Endodermal cell (in vitro differentiated cells): Measurements from ENCODE around the gene STAM2. TPM values are rescaled to one million over a fixed set of nuclear protein-coding genes. Genes with fewer than 3 reads are reported as not detected.
A peak's percentile ranks its signal among the peaks of the same experiment; 100 is the strongest.

Source experiments
- DNase-seq: peaks from one replicate; pipeline ENCODE4 v3.0.0-alpha.2; 2017
- H3K27ac ChIP-seq: 2 replicates; pipeline ENCODE4 v1.5.1; 2013; ENCODE audit warnings: mild to moderate bottlenecking, low read depth, low read length, moderate library complexity
- H3K27me3 ChIP-seq: 2 replicates; pipeline ENCODE4 v1.6.1; 2013; ENCODE audit warnings: mild to moderate bottlenecking, low read length, moderate library complexity; ENCODE audit not compliant: insufficient read depth, control insufficient read depth, poor library complexity, severe bottlenecking
- H3K36me3 ChIP-seq: 2 replicates; pipeline ENCODE4 v1.7.0; 2013; ENCODE audit warnings: mild to moderate bottlenecking, low read length, moderate library complexity; ENCODE audit not compliant: control insufficient read depth, insufficient read depth
- H3K4me1 ChIP-seq: one replicate; pipeline ENCODE4 v1.7.0; 2013; ENCODE audit warnings: low read length; ENCODE audit not compliant: control insufficient read depth, insufficient read depth
- H3K4me3 ChIP-seq: 2 replicates; pipeline ENCODE4 v1.5.1; 2013; ENCODE audit warnings: mild to moderate bottlenecking, low read length, moderate library complexity
- H3K9ac ChIP-seq: 2 replicates; pipeline ENCODE4 v1.6.1; 2013; ENCODE audit warnings: mild to moderate bottlenecking, low read length, moderate library complexity; ENCODE audit not compliant: poor library complexity, severe bottlenecking; ENCODE audit errors: extremely low read depth
- H3K9me3 ChIP-seq: 2 replicates; pipeline ENCODE4 v1.6.1; 2013; ENCODE audit warnings: mild to moderate bottlenecking, low read length, moderate library complexity; ENCODE audit not compliant: control insufficient read depth
- H3K27ac Mint-ChIP-seq: 2 replicates; pipeline ENCODE4 v1.8.0; 2020; ENCODE audit warnings: mixed read lengths
- H3K27me3 Mint-ChIP-seq: 2 replicates; pipeline ENCODE4 v1.8.0; 2021; ENCODE audit warnings: mild to moderate bottlenecking, mixed read lengths; ENCODE audit not compliant: insufficient read depth
- H3K36me3 Mint-ChIP-seq: 2 replicates; pipeline ENCODE4 v1.8.0; 2020; ENCODE audit warnings: low read depth, mixed read lengths
- H3K4me1 Mint-ChIP-seq: 2 replicates; pipeline ENCODE4 v1.8.0; 2020; ENCODE audit warnings: mixed read lengths
- H3K4me3 Mint-ChIP-seq: 2 replicates; pipeline ENCODE4 v1.8.0; 2020; ENCODE audit warnings: mild to moderate bottlenecking, moderate library complexity, mixed read lengths
- H3K9me3 Mint-ChIP-seq: 2 replicates; pipeline ENCODE4 v1.8.0; 2020; ENCODE audit warnings: mild to moderate bottlenecking, mixed read lengths
- WGBS, 2 experiments: methylation state at CpG; one replicate each; pipeline versions ENCODE4 v1.1.5 to v1.1.7; 2013; ENCODE audit warnings: missing lambda C conversion rate in 2 of 2, mixed read lengths in 1 of 2; ENCODE audit not compliant: insufficient coverage in 1 of 2, insufficient read length in 1 of 2; 5-methylcytosine and 5-hydroxymethylcytosine counted together
- total RNA-seq, 2 donors: library from RNA; stranded (reverse); fragmentation: NEBNext Ultra II Directional in 1 of 2; extraction: Animal tissue kit (Norgen Biotek cat#: 25700) in 1 of 2; gene quantifications; 2 replicates in 1 of 2; 3 replicates in 1 of 2; pipeline ENCODE4 v1.2.1, GENCODE V29; 2021
- TF ChIP-seq, protein P1 (sequence below): fragments of 200-600 bp; sonication (generic); conservative IDR thresholded peaks from 2 replicates; pipeline ENCODE4 v1.5.0; 2021; ENCODE audit warnings: antibody characterized with exemption, mild to moderate bottlenecking

Gene STAM2
- total RNA-seq, 2 donors from 2014 or later: 21.5 to 30.9 TPM

DNA sequence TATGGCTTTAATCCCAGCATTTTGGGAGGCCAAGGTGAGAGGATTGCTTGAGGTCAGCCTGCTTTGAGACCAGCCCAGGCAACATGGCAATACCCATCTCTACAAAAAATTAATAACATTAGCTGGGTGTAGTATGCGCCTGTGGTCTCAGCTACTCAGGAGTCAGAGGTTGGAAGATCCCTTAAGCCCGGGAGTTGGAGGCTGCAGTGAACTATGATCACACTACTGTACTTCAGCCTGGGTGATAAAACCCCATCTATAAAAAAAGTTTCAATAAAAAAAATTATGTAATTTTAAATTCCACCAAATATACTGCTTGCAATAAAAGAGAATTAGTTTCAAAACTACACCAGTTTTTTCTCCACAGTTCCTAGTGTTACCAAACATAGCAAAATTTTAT, 53.4 kb downstream of the STAM2 start:
- Mint-ChIP-seq H3K4me3 (no peak overlapping the region), H3K9me3 (no peaks in the 10 kb centered on the region), H3K4me1 (no peaks in the 10 kb centered on the region), H3K27ac (no peak overlapping the region), H3K27me3 (no peaks in the 10 kb centered on the region), H3K36me3 (peaks cover 28% of the 10 kb centered on the region)
- Histone ChIP-seq H3K36me3 (peaks cover 23% of the 10 kb centered on the region), H3K9ac (no peak overlapping the region), H3K9me3 (no peaks in the 10 kb centered on the region), H3K4me1 (no peaks in the 10 kb centered on the region), H3K27me3 (no peaks in the 10 kb centered on the region), H3K4me3 (no peak overlapping the region), H3K27ac (no peak overlapping the region)
- 90% methylated on average over 2 of the region's 2 CpGs; no CpG with 5 or more reads in 1 of the 2 experiments for WGBS, 2 experiments
- TF ChIP-seq, protein P1, sequence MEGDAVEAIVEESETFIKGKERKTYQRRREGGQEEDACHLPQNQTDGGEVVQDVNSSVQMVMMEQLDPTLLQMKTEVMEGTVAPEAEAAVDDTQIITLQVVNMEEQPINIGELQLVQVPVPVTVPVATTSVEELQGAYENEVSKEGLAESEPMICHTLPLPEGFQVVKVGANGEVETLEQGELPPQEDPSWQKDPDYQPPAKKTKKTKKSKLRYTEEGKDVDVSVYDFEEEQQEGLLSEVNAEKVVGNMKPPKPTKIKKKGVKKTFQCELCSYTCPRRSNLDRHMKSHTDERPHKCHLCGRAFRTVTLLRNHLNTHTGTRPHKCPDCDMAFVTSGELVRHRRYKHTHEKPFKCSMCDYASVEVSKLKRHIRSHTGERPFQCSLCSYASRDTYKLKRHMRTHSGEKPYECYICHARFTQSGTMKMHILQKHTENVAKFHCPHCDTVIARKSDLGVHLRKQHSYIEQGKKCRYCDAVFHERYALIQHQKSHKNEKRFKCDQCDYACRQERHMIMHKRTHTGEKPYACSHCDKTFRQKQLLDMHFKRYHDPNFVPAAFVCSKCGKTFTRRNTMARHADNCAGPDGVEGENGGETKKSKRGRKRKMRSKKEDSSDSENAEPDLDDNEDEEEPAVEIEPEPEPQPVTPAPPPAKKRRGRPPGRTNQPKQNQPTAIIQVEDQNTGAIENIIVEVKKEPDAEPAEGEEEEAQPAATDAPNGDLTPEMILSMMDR: no peak
- DNase-seq: no peak

DNA sequence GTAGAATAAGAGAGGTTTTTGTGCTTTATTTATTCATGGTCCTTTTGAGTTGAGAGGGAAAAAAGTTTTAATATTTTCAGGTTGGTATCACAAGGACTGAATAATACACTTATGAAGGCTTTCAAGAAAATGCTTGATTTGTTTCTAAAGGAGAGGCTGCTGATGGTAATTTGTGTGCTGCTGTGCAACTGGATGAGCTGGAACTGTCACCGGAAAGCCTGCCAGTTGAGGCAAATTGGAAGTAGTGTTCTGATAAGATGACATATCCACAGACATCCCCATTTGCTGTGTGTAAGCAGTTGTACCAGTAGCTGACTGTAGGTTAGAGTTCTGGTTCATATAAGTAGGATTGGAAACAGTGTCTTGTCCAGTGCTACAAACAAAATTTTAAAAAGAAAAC, 55.1 kb downstream of the STAM2 start:
- Mint-ChIP-seq H3K9me3 (no peaks in the 10 kb centered on the region), H3K27me3 (no peaks in the 10 kb centered on the region), H3K4me3 (no peak overlapping the region), H3K27ac (no peak overlapping the region), H3K4me1 (no peaks in the 10 kb centered on the region), H3K36me3 (peaks cover 24% of the 10 kb centered on the region)
- DNase-seq: no peak
- TF ChIP-seq, protein P1: no peak
- Histone ChIP-seq H3K4me1 (no peaks in the 10 kb centered on the region), H3K9ac (no peak overlapping the region), H3K36me3 (peaks cover 23% of the 10 kb centered on the region), H3K4me3 (no peak overlapping the region), H3K27me3 (no peaks in the 10 kb centered on the region), H3K27ac (no peak overlapping the region), H3K9me3 (no peaks in the 10 kb centered on the region)
- 83 to 90% methylated on average over 1 of the region's 1 CpG for WGBS, 2 experiments

DNA sequence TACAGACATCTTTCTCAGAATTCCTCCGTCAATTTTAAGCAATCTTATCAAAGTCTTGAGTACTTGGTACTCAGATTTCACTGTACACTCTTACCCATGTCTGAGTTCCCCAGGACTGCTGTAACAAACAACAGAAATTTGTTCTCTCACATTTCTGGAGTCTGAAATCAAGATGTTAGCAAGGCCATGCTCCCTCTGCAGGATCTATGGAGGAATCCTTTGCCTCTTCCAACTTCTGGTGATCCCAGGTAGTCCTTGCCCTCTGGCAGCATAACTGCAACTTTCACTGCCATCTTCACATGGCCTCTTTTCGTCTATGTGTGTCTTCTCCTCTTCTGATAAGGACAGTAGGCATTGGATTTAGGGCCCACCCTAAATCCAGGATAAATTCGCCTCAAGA, 59.6 kb downstream of the STAM2 start:
- H3K4me3 ChIP-seq: no peak overlapping the region
- Mint-ChIP-seq H3K27me3 (no peaks in the 10 kb centered on the region), H3K4me1 (no peaks in the 10 kb centered on the region), H3K4me3 (no peak overlapping the region), H3K27ac (no peak overlapping the region), H3K36me3 (peaks cover 7% of the 10 kb centered on the region), H3K9me3 (no peaks in the 10 kb centered on the region)
- no peaks in the 10 kb centered on the region for H3K9me3 ChIP-seq
- peak; percentile 49 for DNase-seq
- H3K27me3 ChIP-seq: no peaks in the 10 kb centered on the region
- H3K36me3 ChIP-seq: peaks cover 8% of the 10 kb centered on the region
- WGBS, 2 experiments: 80 to 90% methylated on average over 1 to 3 of the region's 3 CpGs
- no peak overlapping the region for H3K9ac ChIP-seq
- no peak overlapping the region for H3K27ac ChIP-seq
- TF ChIP-seq, protein P1: peak; percentile 61
- no peaks in the 10 kb centered on the region for H3K4me1 ChIP-seq
